ENCODE results near the gene GIGYF2.

DNA sequence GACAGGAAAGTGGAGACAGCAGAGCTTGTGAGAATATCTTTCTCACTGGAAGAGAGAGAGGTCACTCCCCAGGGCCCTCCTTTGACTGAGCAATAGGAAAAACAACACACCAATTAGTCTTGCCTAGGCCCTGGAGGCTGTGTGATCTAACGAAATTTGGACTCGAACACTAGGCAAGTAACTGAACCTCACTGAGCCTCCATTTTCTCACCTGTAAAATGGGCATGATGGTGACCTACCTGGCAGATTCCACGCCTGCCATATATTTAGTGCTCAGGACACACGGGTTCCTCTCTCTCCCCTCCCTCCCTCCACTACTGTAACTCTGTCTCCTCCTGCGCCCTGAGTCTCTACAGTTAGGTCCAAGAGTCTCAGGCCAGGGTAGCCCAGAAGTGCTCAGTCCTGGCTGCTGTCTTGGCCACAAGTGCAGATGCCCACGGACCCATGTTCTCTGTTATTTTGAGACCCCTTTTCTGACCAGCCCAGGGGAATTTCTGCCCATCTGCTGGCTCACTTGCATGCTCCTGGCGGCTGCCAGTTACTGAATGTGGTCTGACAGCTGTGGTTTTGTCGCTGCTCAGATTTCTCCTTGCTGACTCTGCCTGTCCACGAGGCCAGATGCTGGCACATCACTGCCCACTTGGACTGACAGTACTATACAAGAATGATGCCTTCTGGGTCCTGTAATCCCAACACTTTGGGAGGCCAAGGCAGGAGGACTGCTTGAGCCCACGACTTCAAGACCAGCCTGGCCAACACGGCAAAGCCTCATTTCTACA, 9.6 kb upstream of the GIGYF2 start:
- TF ChIP-seq POLR2AphosphoS5 (IDR thresholded peaks at IDR 0.05) (no peak), POLR2A (IDR thresholded peaks at IDR 0.05) (no peak)
- TF ChIP-seq, protein P1, sequence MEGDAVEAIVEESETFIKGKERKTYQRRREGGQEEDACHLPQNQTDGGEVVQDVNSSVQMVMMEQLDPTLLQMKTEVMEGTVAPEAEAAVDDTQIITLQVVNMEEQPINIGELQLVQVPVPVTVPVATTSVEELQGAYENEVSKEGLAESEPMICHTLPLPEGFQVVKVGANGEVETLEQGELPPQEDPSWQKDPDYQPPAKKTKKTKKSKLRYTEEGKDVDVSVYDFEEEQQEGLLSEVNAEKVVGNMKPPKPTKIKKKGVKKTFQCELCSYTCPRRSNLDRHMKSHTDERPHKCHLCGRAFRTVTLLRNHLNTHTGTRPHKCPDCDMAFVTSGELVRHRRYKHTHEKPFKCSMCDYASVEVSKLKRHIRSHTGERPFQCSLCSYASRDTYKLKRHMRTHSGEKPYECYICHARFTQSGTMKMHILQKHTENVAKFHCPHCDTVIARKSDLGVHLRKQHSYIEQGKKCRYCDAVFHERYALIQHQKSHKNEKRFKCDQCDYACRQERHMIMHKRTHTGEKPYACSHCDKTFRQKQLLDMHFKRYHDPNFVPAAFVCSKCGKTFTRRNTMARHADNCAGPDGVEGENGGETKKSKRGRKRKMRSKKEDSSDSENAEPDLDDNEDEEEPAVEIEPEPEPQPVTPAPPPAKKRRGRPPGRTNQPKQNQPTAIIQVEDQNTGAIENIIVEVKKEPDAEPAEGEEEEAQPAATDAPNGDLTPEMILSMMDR (IDR thresholded peaks at IDR 0.05): no peak

All from prostate gland (tissue), 2 donors.